Pulmonary artery endothelial cell (primary cell): Measurements from ENCODE around the gene CCDC102B. TPM values are rescaled to one million over a fixed set of nuclear protein-coding genes. Genes with fewer than 3 reads are reported as not detected.
"Not testable (repeated sequence)": the region's sequence is repeated elsewhere in the genome, so short reads cannot be mapped to it uniquely, and the experiment has no call there.

Source experiments
- DNase-seq: peaks from one replicate; pipeline ENCODE4 v3.0.0-alpha.2; 2011; ENCODE audit warnings: low read depth, low spot score
- total RNA-seq: library from RNA; depleted of rRNA; stranded (reverse); fragments of >200 nt; gene quantifications from 2 replicates; pipeline ENCODE4 v1.2.3, GENCODE V29; 2014

Gene CCDC102B
- total RNA-seq, result 0.28 and 1.7 TPM in 2 replicates

GRCh38 chr18:68797871-68798270 is at the start of gene CCDC102B:
Gene CCDC102B (plus strand): TSS chr18:68798080. CDS start chr18:68836764, 38,684 bp downstream.
- DNase-seq, result no peak

GRCh38 chr18:68757126-68757525 is 40.8 kb upstream of the CCDC102B start:
- DNase-seq, result no peak

GRCh38 chr18:68759308-68759707 is 38.6 kb upstream of the CCDC102B start:
- no peak for DNase-seq

GRCh38 chr18:68763083-68763482 is 34.8 kb upstream of the CCDC102B start:
- DNase-seq, result no peak

- DNase-seq, result no peak
Observed at GRCh38 chr18:68764016-68764415, 33.9 kb upstream of the CCDC102B start.

- DNase-seq, result no peak
Observed at GRCh38 chr18:68766433-68766832, 31.4 kb upstream of the CCDC102B start.

GRCh38 chr18:68769461-68769860 is 28.4 kb upstream of the CCDC102B start:
- DNase-seq, result no peak

- no peak for DNase-seq
Observed at GRCh38 chr18:68772268-68772667, 25.6 kb upstream of the CCDC102B start.

GRCh38 chr18:68778280-68778886 is 19.5 kb upstream of the CCDC102B start:
- DNase-seq, result no peak

GRCh38 chr18:68779169-68779568 is 18.7 kb upstream of the CCDC102B start:
- DNase-seq, result no peak

- DNase-seq, result no peak
Observed at GRCh38 chr18:68780802-68781635, 16.9 kb upstream of the CCDC102B start.

GRCh38 chr18:68783506-68783905 is 14.4 kb upstream of the CCDC102B start:
- no peak for DNase-seq

- DNase-seq, result no peak
Observed at GRCh38 chr18:68784071-68784470, 13.8 kb upstream of the CCDC102B start.

GRCh38 chr18:68790290-68790689 is 7.6 kb upstream of the CCDC102B start:
- DNase-seq, result not testable (repeated sequence)

GRCh38 chr18:68791801-68792200 is 6.1 kb upstream of the CCDC102B start:
- no peak for DNase-seq

- no peak for DNase-seq
Observed at GRCh38 chr18:68793951-68794350, 3.9 kb upstream of the CCDC102B start.

- DNase-seq, result no peak
Observed at GRCh38 chr18:68796936-68797690, 767 bp upstream of the CCDC102B start.

GRCh38 chr18:68800075-68800474 is 2.2 kb downstream of the CCDC102B start:
- no peak for DNase-seq

- no peak for DNase-seq
Observed at GRCh38 chr18:68803356-68803755, 5.5 kb downstream of the CCDC102B start.

GRCh38 chr18:68817584-68817983 is 19.7 kb downstream of the CCDC102B start:
- no peak for DNase-seq

GRCh38 chr18:68818584-68818983 is 20.7 kb downstream of the CCDC102B start:
- DNase-seq, result no peak

GRCh38 chr18:68822926-68823325 is 25.0 kb downstream of the CCDC102B start:
- DNase-seq, result no peak
